Measurements from ENCODE around the gene MADD.

Gene MADD

DNA sequence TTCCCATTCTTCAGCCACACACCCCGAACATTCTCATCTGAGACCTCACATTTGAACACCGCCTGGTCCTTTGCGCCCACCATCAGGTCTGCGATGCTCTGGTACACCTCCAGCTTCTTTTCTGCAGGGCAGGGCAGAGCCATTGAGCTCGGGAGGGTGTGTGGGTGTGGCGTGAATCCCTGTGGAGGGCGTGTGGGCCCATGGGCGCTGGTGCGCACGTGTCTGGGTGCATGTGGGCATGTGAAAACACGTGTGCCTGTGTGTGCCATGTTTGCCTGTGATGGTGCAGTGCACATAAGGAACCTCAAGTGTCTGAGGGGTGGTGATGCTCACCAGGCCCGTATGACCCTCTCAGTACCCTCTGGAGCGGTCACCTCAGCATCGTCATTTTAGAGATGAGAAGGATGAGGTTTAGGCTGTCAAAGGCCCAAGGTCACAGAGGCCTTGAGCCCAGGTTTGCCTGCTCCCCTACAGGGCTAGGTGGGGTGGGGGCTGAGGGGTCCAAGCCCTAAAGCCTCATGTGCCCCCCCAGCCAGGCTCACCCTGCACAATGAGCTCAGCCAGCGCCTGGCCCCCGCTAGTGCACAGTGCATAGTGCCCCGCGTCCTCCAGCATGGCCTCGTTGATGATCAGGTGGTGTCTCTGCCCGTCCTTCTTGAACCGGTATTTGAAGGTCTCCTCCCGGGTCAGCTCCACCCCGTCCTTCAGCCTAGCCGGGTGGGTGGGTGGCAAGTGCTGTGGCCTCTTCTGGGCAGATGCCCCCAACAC lies 72.3 kb downstream of the MADD start:
- DNase-seq: no peak

DNA sequence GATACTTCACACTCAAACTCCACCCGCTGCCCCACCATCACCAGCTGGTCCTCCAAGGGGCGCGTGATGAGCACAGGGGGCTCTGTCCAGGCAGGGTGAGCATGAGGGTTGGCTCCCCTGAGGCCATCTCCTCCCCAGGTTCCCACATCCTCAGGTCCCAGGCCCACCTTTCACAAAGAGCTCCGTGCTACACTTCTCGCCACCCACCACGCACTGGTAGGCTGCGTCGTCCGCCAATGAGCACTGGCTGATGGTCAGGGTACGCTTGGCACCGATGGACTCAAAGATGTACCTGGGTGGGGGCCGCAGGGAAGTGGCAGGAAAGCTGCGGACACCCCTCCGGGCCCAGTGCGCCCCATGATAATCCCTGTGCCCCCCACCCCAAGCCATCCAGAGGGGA lies 72.9 kb downstream of the MADD start:
- no peak for DNase-seq

DNA sequence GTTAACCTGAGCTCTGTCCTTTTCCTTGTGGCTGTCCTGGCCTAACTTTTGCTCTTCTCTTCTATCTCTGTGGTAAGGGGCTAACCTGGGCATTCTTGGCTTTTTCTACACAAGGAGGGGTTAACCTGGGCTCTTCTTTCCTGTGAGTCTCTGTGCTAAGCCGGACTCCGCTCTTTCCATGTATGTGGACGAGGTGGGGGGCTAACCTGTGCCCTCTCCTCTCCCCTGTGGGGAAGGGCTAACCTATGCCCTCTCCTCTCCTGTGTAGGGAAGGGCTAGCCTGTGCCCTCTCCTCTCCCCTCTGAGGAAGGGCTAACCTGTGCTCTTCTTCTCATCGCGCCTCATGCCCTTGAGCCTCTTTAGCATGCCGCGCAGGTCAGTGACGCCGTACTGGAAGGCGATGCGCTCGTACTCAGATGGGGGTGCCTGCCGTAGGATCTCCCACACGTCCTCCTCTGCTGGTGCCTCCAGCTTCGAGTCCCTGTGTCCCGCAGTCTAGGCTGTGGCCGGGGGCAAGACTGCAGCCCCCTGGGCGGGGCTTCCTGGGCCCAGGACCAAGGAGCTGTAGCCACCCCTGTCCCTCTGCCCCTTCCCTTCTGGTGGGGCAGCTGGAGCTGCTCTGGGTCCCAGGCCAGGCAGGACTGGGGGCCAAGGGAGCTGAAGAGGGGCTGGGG lies 76.1 kb downstream of the MADD start:
- DNase-seq: no peak

DNA sequence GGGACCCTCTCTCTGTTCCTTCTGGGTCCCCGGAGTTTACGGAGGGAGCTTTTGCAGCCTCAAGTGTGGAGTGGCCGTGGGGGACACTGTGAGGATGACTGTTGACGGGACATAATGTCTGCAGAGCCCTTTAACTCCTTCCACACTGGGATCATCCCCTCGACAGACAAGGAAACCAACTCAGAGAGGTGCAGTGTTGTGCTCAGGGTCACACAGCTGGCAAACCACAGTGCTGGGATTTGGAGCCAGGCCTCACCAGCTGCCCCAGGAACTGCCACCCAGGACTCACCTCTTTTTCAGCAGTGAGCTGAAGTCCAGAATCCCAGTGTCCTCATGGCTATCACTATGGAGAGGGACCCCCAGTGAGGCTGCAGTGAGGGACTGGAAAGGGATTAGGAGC lies 77.2 kb downstream of the MADD start:
- DNase-seq: no peak

DNA sequence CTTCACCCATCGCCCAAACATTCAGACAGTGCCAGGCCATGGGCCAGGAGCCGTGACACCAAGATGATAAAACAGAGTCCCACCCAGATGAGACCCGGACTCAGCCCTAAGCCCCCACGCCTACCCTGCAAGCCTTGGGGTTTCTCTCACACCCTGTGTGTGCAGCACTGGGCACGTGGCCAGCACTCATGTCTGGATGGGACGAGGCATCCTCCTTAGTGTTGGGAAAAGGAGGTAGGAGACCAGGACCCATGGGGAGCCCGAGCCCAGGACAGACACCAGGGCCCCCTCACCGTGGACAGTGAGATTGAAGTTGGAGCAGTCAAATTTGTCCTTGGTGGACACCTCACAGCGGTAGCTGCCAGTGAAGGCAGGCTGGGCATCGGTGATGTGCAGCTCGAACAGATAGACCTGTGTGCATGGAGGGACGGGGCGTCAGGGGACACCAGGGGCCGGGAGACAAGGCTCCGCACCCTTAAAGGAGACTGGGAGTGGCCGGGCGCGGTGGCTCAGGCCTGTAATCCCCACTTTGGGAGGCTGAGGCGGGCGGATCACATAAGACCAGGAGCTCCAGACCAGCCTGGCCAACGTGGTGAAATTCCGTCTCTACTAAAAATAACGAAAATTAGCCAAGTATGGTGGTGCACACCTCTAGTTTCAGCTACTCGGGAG lies 78.3 kb downstream of the MADD start:
- no peak for DNase-seq

DNA sequence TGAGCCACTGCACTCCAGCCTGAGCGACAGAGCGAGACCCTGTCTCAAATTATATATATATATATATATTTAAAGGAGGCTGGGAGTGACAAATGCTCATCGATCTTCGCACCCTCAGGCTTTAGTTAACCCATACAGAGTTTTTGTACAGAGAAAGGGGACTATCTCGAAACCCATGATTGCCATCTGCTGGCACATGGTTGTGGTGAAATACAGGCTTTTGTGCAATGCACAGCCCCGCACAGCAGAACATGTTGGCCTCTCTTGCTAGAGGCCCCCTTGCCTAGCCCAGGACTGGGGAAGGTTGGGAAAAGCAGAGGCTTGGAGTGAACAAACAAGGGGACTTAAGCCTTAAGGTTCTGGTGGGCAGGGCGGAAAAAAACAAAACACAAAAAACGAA lies 78.9 kb downstream of the MADD start:
- no peak for DNase-seq

- DNase-seq: no peak
Measured at GRCh38 chr11:47349521-47350095, 79.7 kb downstream of the MADD start.

- no peak for DNase-seq
Measured at GRCh38 chr11:47350315-47350714, 80.4 kb downstream of the MADD start.

DNA sequence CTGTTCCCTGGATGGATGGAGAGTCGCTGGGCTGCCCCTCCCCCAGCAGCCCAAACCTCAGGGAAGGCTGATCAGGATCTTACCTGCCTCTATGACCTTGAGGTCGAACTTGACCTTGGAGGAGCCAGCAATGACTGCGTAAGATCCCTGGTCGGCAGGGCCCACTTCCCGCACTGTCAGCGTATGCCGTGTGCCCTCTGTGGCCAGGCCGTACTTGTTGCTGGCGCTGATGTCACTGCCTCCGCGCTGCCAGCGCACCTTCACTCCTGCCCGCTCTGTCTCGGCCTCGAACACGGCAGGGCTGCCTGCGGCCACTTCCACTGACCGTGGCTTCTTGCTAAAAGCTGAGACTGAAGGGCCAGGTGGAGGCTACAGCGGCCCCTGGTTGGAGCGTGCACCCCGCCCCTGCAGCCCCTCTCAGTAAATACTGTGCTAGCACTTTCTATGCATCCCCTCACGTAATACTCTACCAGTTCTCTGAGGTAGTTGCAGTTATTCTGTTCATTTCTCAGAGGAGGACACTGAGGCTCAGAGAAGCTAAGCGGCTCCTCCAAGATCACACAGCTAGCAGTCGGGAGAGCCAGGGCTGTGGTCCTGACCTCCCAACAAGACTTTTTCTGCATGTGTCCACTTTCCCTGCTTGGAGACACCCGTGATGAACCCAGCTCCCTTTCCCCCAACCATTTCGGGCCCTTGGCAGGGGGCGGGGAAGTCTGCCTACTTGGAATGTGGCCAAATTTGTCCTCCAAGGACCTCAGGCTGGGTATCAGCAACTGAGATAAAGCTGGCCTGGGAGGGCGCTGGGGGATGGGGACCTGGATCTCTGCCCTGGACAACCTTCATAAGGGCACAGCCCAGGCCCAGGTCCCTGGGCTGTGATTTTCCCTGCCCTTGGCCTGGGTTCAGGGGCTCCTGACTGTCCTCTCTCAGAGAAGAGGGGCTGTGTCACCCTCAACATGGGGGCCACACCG lies 81.5 kb downstream of the MADD start:
- no peak for DNase-seq

DNA sequence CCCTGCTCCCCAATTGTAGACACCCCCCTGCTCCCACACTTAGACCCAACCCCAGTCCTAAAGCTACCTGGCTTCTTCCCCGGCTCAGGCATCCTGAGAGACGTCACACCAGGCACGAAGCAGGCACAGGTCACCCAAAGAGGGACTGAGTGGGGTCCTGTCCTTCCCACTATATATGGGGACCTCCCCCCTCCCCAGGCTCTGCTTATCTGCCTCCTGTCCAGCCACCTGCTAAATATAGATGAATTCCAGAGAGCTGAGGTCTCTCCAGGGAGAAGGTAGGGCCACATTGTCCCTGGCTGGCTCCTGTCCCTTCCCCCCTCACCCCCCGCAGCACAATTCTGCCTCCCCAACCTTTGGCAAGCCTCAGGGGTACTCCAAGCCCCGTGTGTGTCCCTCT lies 82.6 kb downstream of the MADD start, which contains the start of gene MYBPC3:
Gene MYBPC3 (minus strand): TSS at position 147 of the 400 bp plus-strand sequence. CDS start 55 bp downstream, at position 92.
- no peak for DNase-seq

- DNase-seq: no peak
Measured at GRCh38 chr11:47353978-47354774, 84.2 kb downstream of the MADD start.

- no peak for DNase-seq
Measured at GRCh38 chr11:47354913-47355282, 85.0 kb downstream of the MADD start.

GRCh38 chr11:47355283-47356128 lies 85.6 kb downstream of the MADD start:
- no peak for DNase-seq

GRCh38 chr11:47356129-47356997 lies 86.4 kb downstream of the MADD start:
- no peak for DNase-seq

- DNase-seq: no peak
Measured at GRCh38 chr11:47356998-47357329, 87.0 kb downstream of the MADD start.

DNA sequence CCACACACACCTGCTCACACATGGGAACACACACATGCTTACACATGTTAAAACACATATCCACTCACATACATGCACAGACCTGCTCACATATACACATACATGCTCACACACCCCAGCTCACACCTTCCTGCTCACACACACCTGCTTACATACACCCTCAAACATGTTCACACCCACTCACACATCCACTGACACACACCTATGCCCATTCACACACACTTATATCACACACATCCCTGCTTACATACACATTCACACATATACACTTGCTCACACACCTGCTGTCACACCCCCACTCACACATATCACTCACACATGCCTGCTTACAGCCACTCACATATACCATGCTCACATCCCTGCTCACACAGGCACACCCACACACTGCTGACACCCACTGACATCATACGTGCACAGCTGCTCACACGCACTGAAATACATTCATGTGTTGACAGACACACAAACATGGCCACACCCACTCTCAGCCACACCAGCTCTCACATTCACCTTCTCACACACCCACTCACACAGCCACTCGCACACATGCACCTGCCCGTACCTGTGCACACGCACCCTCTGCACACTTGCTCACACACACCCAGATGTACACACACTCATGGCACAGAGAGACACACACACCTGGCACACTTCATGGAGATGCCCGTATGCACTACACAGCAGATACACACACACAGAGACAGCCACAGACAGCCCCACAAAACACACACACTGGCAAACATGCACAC lies 88.2 kb downstream of the MADD start:
- DNase-seq: no peak

- DNase-seq: no peak
Measured at GRCh38 chr11:47358731-47359051, 88.8 kb downstream of the MADD start.

DNA sequence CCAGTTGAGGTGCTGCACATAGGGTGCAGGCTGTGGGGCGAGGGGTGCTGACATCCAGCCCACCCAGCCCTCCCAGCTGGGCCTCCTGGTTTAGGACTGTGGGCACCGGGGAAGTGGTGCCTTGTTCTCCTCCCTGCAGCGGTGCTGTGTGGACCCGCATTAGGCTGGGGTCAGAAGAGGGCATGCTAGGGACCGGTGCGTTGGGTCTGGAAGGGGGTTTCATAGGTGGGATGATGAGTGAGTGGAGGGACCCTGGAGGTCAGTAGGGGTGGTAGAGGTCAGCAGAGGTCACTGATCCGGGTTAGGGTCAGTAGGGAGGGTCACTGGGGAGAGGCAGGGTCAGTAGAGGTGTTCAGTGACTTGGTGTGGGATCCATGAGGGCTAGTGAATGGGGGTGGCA lies 89.2 kb downstream of the MADD start:
- no peak for DNase-seq

DNA sequence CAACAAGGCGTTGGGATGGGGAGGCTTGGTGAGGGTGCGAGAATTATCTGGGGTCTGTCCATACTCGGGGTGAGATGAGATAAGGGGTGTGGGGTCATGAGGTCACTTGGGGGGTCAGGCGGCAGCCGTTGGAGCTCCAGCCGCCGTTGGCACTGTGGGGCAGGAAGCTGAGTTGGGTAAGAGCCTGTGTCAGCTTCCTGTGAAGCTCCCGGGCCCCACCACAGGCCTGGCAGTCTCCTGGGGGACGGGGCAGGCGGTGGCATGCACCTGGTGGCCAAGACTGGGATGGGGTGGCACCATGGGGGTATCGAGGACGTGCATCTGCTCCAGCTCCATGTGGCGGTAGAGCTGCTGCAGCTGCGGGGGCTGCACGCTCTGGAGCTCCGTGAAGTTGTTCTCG lies 89.7 kb downstream of the MADD start:
- DNase-seq: no peak

All from activated naive CD4-positive, alpha-beta T cell treated with Interleukin-2 at 50 U/mL for 16 hours (primary cell).